HepG2 (cell line): ENCODE measurements around the gene TOP2A. TPM values are rescaled to one million over a fixed set of nuclear protein-coding genes. Genes with fewer than 3 reads are reported as not detected.

Experiments used
- ARNT2 ChIP-seq: sonication (generic); formaldehyde crosslinking; IDR thresholded peaks from 2 replicates; pipeline ENCODE4 v1.8.0; 2022; ENCODE audit warnings: mild to moderate bottlenecking, low read depth, missing genetic modification reagents, moderate library complexity
- ZNF407 ChIP-seq: sonication (generic); formaldehyde crosslinking; IDR thresholded peaks from one replicate; pipeline ENCODE4 v1.5.1; 2020; ENCODE audit warnings: mild to moderate bottlenecking, missing genetic modification reagents; ENCODE audit errors: not compliant biosample characterization
- ZNF7 ChIP-seq: IDR thresholded peaks from 2 replicates; pipeline ENCODE4 v1.6.1; 2016; ENCODE audit warnings: missing biosample characterization, missing genetic modification reagents
- polyA plus RNA-seq, 8 experiments: library from polyadenylated mRNA; depleted of rRNA in 3 of 8; stranded (reverse) in 7 of 8; unstranded in 1 of 8; fragments of >200 nt; fragmentation: Illumina TruSeq in 4 of 8; extraction: Trizol in 4 of 8; gene quantifications; 2 replicates each; pipeline versions ENCODE4 v1.2.1 to v1.2.3, GENCODE V29; 2011 to 2016; ENCODE audit warnings: low read depth in 4 of 8, missing spikeins in 1 of 8, mixed read lengths in 1 of 8; ENCODE audit not compliant: insufficient read depth in 1 of 8
- total RNA-seq, 5 experiments: library from RNA; depleted of rRNA; stranded (reverse); fragments of >200 nt; fragmentation: Illumina TruSeq; extraction: Trizol; gene quantifications; 2 replicates each; pipeline ENCODE4 v1.2.3, GENCODE V29; 2016; ENCODE audit warnings: low read depth in 1 of 5

The TOP2A gene
- total and polyA plus RNA-seq, 2 of the 13 experiments (the other 11 are each of a cell fraction or from before 2014, with no cell fraction given): 108 to 327 TPM

- no peak for TF ChIP-seq ZNF407 (CRISPR knock-in tag)
- no peak for TF ChIP-seq ARNT2 (CRISPR knock-in tag)
- TF ChIP-seq ZNF7: no peak
Measured at GRCh38 chr17:40350689-40351358, 66.9 kb downstream of the TOP2A start (continued).
